HFF-Myc (cell line): Measurements from ENCODE around the gene ZSWIM4.

Source experiments
- DNase-seq: peaks from one replicate; pipeline ENCODE4 v3.0.0-alpha.2; 2011; ENCODE audit warnings: low read depth; ENCODE audit errors: extremely low read depth
- H3K4me3 ChIP-seq: replicated peaks from 2 replicates; pipeline ENCODE4 v1.5.1; 2011; ENCODE audit warnings: low read depth, mild to moderate bottlenecking, control low read depth, low read length
- CTCF ChIP-seq: IDR thresholded peaks from 2 replicates; pipeline ENCODE4 v1.5.1; 2012; ENCODE audit warnings: mild to moderate bottlenecking, low read depth, low read length, control low read depth; ENCODE audit errors: missing control alignments

ZSWIM4 gene

GRCh38 chr19:13826652-13827235 lies 31.5 kb downstream of the ZSWIM4 start:
- no peak overlapping the region for H3K4me3 ChIP-seq
- DNase-seq, result no peak
- TF ChIP-seq CTCF, result no peak

GRCh38 chr19:13827656-13828055 lies 32.4 kb downstream of the ZSWIM4 start:
- DNase-seq, result no peak
- no peak for TF ChIP-seq CTCF
- H3K4me3 ChIP-seq, result no peak overlapping the region

GRCh38 chr19:13830114-13830740 lies 35.0 kb downstream of the ZSWIM4 start:
- no peak overlapping the region for H3K4me3 ChIP-seq
- DNase-seq, result no peak
- TF ChIP-seq CTCF, result no peak

GRCh38 chr19:13830741-13831536 lies 35.7 kb downstream of the ZSWIM4 start:
- DNase-seq, result no peak
- H3K4me3 ChIP-seq, result no peak overlapping the region
- TF ChIP-seq CTCF, result no peak

- DNase-seq, result no peak
- no peak overlapping the region for H3K4me3 ChIP-seq
- TF ChIP-seq CTCF, result no peak
Measured at GRCh38 chr19:13831537-13832467, 36.6 kb downstream of the ZSWIM4 start.
